ENCODE measurements around the gene UCK1.
"Not testable (repeated sequence)": the region's sequence is repeated elsewhere in the genome, so short reads cannot be mapped to it uniquely, and the experiment has no call there.

The UCK1 gene

DNA sequence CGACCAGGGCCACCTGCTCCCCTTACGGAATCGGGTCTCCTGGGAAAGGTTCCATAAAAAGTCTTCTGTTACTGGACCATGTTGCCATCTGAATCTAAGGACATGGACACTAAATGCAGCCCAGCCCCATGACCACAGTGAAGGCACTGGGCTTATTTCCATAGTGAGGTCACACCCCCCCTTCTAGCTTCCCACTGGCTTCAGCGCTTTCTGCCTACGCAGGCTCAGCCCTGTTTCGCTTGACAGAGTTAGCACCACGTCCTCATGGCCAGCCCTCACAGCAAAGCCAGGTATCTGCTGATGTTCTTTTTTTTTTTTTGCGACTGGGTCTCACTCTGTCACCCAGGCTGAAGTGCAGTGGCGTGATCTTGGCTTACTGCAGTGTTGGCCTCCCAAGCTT, 14.1 kb downstream of the UCK1 start:
- no peaks in the 10 kb centered on the region for H3K79me1 ChIP-seq (ENCODE audit: low read length)
- H4K5ac ChIP-seq (ENCODE audit: low read length) = no peak overlapping the region
- H2BK15ac ChIP-seq (replicated peaks; ENCODE audit: low read depth) = no peak overlapping the region
- no peak overlapping the region for H2BK120ac ChIP-seq (ENCODE audit: low read depth, low read length)
- H3K36me3 ChIP-seq (ENCODE audit: control insufficient read depth, insufficient read depth, low read length) = peaks cover 24% of the 10 kb centered on the region
- no peak overlapping the region for H3K56ac ChIP-seq (ENCODE audit: low read length)
- no peak overlapping the region for H3K4me2 ChIP-seq (ENCODE audit: low read length)
- H4K8ac ChIP-seq (ENCODE audit: low read depth, low read length) = no peak overlapping the region
- no peak overlapping the region for H3K4me3 ChIP-seq (ENCODE audit: low read length)
- H3K9ac ChIP-seq (ENCODE audit: low read length) = no peak overlapping the region
- H3K27me3 ChIP-seq (ENCODE audit: insufficient read depth, low read length, poor library complexity) = no peaks in the 10 kb centered on the region
- no peak overlapping the region for H2BK5ac ChIP-seq (ENCODE audit: low read length)
- no peak overlapping the region for H3K4ac ChIP-seq (ENCODE audit: low read depth, low read length)
- H3K27ac ChIP-seq (ENCODE audit: low read depth, low read length) = no peak overlapping the region
- no peak overlapping the region for H3K18ac ChIP-seq (ENCODE audit: low read length)
- WGBS (ENCODE audit: extremely low coverage, insufficient coverage, low lambda C conversion rate) = no CpG with 5 or more reads among the region's 9 CpGs
- no peak overlapping the region for H3K23ac ChIP-seq (ENCODE audit: low read length)
- no peak for DNase-seq
- no peak overlapping the region for H2AK5ac ChIP-seq (ENCODE audit: low read length)
- H3K4me1 ChIP-seq (ENCODE audit: control insufficient read depth, low read depth, low read length) = no peaks in the 10 kb centered on the region
- no peaks in the 10 kb centered on the region for H3K79me2 ChIP-seq (ENCODE audit: control insufficient read depth, insufficient read depth, low read length)

DNA sequence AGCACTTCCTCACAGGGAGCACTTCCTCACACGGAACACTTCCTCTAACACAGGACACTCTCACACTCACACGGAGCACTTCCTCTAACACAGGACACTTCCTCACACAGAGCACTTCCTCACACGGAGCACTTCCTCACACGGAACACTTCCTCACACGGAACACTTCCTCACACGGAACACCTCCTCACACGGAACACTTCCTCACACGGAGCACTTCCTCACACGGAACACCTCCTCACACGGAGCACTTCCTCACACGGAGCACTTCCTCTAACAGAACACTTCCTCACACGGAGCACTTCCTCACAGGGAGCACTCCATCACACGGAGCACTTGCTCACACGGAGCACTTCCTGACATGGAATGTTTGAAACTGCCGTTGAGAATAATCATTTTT, 15.0 kb downstream of the UCK1 start:
- Histone ChIP-seq H3K9ac (ENCODE audit: low read length) (no peak overlapping the region), H3K4me2 (ENCODE audit: low read length) (no peak overlapping the region), H2BK120ac (ENCODE audit: low read depth, low read length) (no peak overlapping the region), H3K79me1 (ENCODE audit: low read length) (no peaks in the 10 kb centered on the region), H3K23ac (ENCODE audit: low read length) (no peak overlapping the region), H4K5ac (ENCODE audit: low read length) (no peak overlapping the region), H3K56ac (ENCODE audit: low read length) (no peak overlapping the region), H3K79me2 (ENCODE audit: control insufficient read depth, insufficient read depth, low read length) (no peaks in the 10 kb centered on the region), H3K4ac (ENCODE audit: low read depth, low read length) (no peak overlapping the region), H2BK15ac (replicated peaks; ENCODE audit: low read depth) (no peak overlapping the region), H2BK5ac (ENCODE audit: low read length) (no peak overlapping the region), H4K8ac (ENCODE audit: low read depth, low read length) (no peak overlapping the region), H3K18ac (ENCODE audit: low read length) (no peak overlapping the region), H3K27ac (ENCODE audit: low read depth, low read length) (no peak overlapping the region), H2AK5ac (ENCODE audit: low read length) (no peak overlapping the region), H3K36me3 (ENCODE audit: control insufficient read depth, insufficient read depth, low read length) (peaks cover 24% of the 10 kb centered on the region), H3K4me3 (ENCODE audit: low read length) (no peak overlapping the region), H3K4me1 (ENCODE audit: control insufficient read depth, low read depth, low read length) (no peaks in the 10 kb centered on the region), H3K27me3 (ENCODE audit: insufficient read depth, low read length, poor library complexity) (no peaks in the 10 kb centered on the region)
- no CpG with 5 or more reads among the region's 15 CpGs for WGBS (ENCODE audit: extremely low coverage, insufficient coverage, low lambda C conversion rate)
- no peak for DNase-seq

DNA sequence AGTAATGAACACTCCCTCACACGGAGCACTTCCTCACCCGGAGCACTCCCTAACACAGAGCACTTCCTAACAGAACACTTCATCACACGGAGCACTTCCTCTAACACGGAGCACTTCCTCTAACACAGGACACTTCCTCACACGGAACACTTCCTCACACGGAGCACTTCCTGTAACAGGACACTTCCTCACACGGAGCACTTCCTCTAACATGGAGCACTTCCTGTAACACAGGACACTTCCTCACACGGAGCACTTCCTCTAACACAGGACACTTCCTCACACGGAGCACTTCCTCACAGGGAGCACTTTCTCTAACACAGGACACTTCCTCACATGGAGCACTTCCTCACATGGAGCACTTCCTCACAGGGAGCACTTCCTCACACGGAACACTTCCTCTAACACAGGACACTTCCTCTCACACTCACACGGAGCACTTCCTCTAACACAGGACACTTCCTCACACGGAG, 15.5 kb downstream of the UCK1 start:
- WGBS (ENCODE audit: extremely low coverage, insufficient coverage, low lambda C conversion rate) = no CpG with 5 or more reads among the region's 12 CpGs
- peaks cover 24% of the 10 kb centered on the region for H3K36me3 ChIP-seq (ENCODE audit: control insufficient read depth, insufficient read depth, low read length)
- not testable (repeated sequence) for H3K4me1 ChIP-seq (ENCODE audit: control insufficient read depth, low read depth, low read length)

DNA sequence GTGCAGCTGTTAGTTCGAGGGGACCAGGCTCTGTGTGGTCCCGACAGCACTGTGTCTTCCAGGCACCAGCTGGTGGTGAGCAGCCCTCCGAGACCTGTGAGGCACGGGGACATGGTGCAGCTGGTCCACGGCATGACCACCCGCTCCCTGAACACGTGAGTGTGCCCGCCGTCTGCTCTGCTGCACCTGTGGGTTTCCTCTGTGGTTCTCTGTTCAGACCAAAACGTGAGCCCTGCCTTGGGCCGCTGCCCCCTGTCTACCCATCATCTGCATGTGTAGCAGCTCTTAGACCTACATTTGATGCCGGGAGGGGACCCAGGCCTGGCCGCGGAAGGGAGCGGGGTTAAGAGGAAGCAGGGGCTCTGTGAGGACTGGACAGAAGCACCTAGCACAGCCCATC, 17.9 kb downstream of the UCK1 start:
- no peak overlapping the region for H3K9ac ChIP-seq (ENCODE audit: low read length)
- no peak overlapping the region for H3K18ac ChIP-seq (ENCODE audit: low read length)
- H3K4me2 ChIP-seq (ENCODE audit: low read length) = no peak overlapping the region
- no peaks in the 10 kb centered on the region for H3K79me2 ChIP-seq (ENCODE audit: control insufficient read depth, insufficient read depth, low read length)
- DNase-seq = no peak
- no peaks in the 10 kb centered on the region for H3K79me1 ChIP-seq (ENCODE audit: low read length)
- no peak overlapping the region for H3K4ac ChIP-seq (ENCODE audit: low read depth, low read length)
- no peak overlapping the region for H3K56ac ChIP-seq (ENCODE audit: low read length)
- no peak overlapping the region for H3K23ac ChIP-seq (ENCODE audit: low read length)
- H3K27me3 ChIP-seq (ENCODE audit: insufficient read depth, low read length, poor library complexity) = no peaks in the 10 kb centered on the region
- H2BK15ac ChIP-seq (replicated peaks; ENCODE audit: low read depth) = no peak overlapping the region
- H3K4me3 ChIP-seq (ENCODE audit: low read length) = no peak overlapping the region
- H2BK5ac ChIP-seq (ENCODE audit: low read length) = no peak overlapping the region
- H2AK5ac ChIP-seq (ENCODE audit: low read length) = no peak overlapping the region
- H2BK120ac ChIP-seq (ENCODE audit: low read depth, low read length) = no peak overlapping the region
- H3K27ac ChIP-seq (ENCODE audit: low read depth, low read length) = no peak overlapping the region
- no peak overlapping the region for H4K8ac ChIP-seq (ENCODE audit: low read depth, low read length)
- H4K5ac ChIP-seq (ENCODE audit: low read length) = no peak overlapping the region
- no peaks in the 10 kb centered on the region for H3K4me1 ChIP-seq (ENCODE audit: control insufficient read depth, low read depth, low read length)
- peaks cover 14% of the 10 kb centered on the region for H3K36me3 ChIP-seq (ENCODE audit: control insufficient read depth, insufficient read depth, low read length)
- no CpG with 5 or more reads among the region's 15 CpGs for WGBS (ENCODE audit: extremely low coverage, insufficient coverage, low lambda C conversion rate)

More for the DNA sequence above, 15.5 kb downstream of the UCK1 start:
- not testable (repeated sequence) for H2BK120ac ChIP-seq (ENCODE audit: low read depth, low read length); H3K4ac ChIP-seq (ENCODE audit: low read depth, low read length); H4K5ac ChIP-seq (ENCODE audit: low read length); H3K27me3 ChIP-seq (ENCODE audit: insufficient read depth, low read length, poor library complexity); H2BK5ac ChIP-seq (ENCODE audit: low read length); H3K79me1 ChIP-seq (ENCODE audit: low read length); H3K4me3 ChIP-seq (ENCODE audit: low read length); H3K9ac ChIP-seq (ENCODE audit: low read length); H2BK15ac ChIP-seq (replicated peaks; ENCODE audit: low read depth); DNase-seq; H4K8ac ChIP-seq (ENCODE audit: low read depth, low read length); H3K4me2 ChIP-seq (ENCODE audit: low read length); H3K27ac ChIP-seq (ENCODE audit: low read depth, low read length); H3K79me2 ChIP-seq (ENCODE audit: control insufficient read depth, insufficient read depth, low read length); H2AK5ac ChIP-seq (ENCODE audit: low read length); H3K18ac ChIP-seq (ENCODE audit: low read length); H3K23ac ChIP-seq (ENCODE audit: low read length); H3K56ac ChIP-seq (ENCODE audit: low read length)

DNA sequence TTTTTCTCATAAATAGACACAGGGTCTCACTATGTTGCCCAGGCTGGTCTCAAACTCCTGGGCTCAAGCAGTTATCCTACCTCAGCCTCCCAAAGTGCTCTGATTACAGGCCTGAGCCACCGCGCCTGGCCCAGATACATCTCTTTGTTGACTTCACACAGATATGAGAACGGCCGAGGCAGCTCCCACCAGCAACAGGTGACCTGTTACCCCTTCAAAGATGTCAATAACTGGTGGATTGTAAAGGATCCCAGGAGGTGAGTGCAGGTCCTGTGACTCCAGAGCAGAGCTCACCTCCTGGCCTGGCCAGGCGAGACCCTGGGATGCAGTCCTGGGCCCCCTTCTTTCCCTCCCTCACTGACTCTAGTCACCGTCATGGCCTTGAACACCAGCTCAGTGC, 19.2 kb downstream of the UCK1 start:
- H3K27ac ChIP-seq (ENCODE audit: low read depth, low read length) = no peak overlapping the region
- H4K5ac ChIP-seq (ENCODE audit: low read length) = no peak overlapping the region
- no peak for DNase-seq
- no peak overlapping the region for H2BK120ac ChIP-seq (ENCODE audit: low read depth, low read length)
- no peak overlapping the region for H3K18ac ChIP-seq (ENCODE audit: low read length)
- no peak overlapping the region for H3K56ac ChIP-seq (ENCODE audit: low read length)
- no peaks in the 10 kb centered on the region for H3K27me3 ChIP-seq (ENCODE audit: insufficient read depth, low read length, poor library complexity)
- H3K4me2 ChIP-seq (ENCODE audit: low read length) = no peak overlapping the region
- H4K8ac ChIP-seq (ENCODE audit: low read depth, low read length) = no peak overlapping the region
- no peak overlapping the region for H3K4me3 ChIP-seq (ENCODE audit: low read length)
- H3K23ac ChIP-seq (ENCODE audit: low read length) = no peak overlapping the region
- H2BK5ac ChIP-seq (ENCODE audit: low read length) = no peak overlapping the region
- no peak overlapping the region for H3K9ac ChIP-seq (ENCODE audit: low read length)
- H3K79me1 ChIP-seq (ENCODE audit: low read length) = no peaks in the 10 kb centered on the region
- no peaks in the 10 kb centered on the region for H3K79me2 ChIP-seq (ENCODE audit: control insufficient read depth, insufficient read depth, low read length)
- H2BK15ac ChIP-seq (replicated peaks; ENCODE audit: low read depth) = no peak overlapping the region
- no CpG with 5 or more reads among the region's 6 CpGs for WGBS (ENCODE audit: extremely low coverage, insufficient coverage, low lambda C conversion rate)
- no peaks in the 10 kb centered on the region for H3K4me1 ChIP-seq (ENCODE audit: control insufficient read depth, low read depth, low read length)
- no peak overlapping the region for H2AK5ac ChIP-seq (ENCODE audit: low read length)
- no peak overlapping the region for H3K4ac ChIP-seq (ENCODE audit: low read depth, low read length)
- H3K36me3 ChIP-seq (ENCODE audit: control insufficient read depth, insufficient read depth, low read length) = peaks cover 15% of the 10 kb centered on the region

DNA sequence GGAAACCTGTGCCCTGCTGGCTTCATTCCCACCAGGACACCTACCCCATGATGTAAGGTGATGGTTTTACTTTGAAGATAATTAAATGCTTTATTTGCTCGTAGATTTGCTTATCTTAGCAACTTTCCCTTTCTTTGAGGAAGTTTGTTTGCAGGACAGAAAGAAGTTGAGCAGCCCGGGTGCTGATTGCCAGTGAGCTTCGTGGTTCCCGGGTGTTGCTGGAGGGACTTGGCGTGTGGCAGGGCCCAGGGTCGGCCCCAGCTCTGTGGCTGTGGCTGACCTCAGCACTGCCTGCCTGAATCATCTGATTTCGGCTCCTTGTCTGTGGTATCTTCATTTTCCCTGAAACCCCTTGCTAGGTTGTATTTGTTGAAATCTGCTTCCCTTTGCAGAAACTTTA, 19.6 kb downstream of the UCK1 start:
- Histone ChIP-seq H3K36me3 (ENCODE audit: control insufficient read depth, insufficient read depth, low read length) (peaks cover 11% of the 10 kb centered on the region), H3K4me3 (ENCODE audit: low read length) (no peak overlapping the region), H2AK5ac (ENCODE audit: low read length) (no peak overlapping the region)

More for the DNA sequence above, 19.6 kb downstream of the UCK1 start:
- H2BK5ac ChIP-seq (ENCODE audit: low read length) = no peak overlapping the region
- no peak overlapping the region for H3K4me2 ChIP-seq (ENCODE audit: low read length)
- no peak overlapping the region for H3K4ac ChIP-seq (ENCODE audit: low read depth, low read length)
- H2BK15ac ChIP-seq (replicated peaks; ENCODE audit: low read depth) = no peak overlapping the region
- H3K79me2 ChIP-seq (ENCODE audit: control insufficient read depth, insufficient read depth, low read length) = no peaks in the 10 kb centered on the region
- H3K4me1 ChIP-seq (ENCODE audit: control insufficient read depth, low read depth, low read length) = no peaks in the 10 kb centered on the region
- no peak overlapping the region for H3K9ac ChIP-seq (ENCODE audit: low read length)
- H4K5ac ChIP-seq (ENCODE audit: low read length) = no peak overlapping the region
- WGBS (ENCODE audit: extremely low coverage, insufficient coverage, low lambda C conversion rate) = no CpG with 5 or more reads among the region's 7 CpGs
- H3K27ac ChIP-seq (ENCODE audit: low read depth, low read length) = no peak overlapping the region
- H3K27me3 ChIP-seq (ENCODE audit: insufficient read depth, low read length, poor library complexity) = no peaks in the 10 kb centered on the region
- no peak overlapping the region for H2BK120ac ChIP-seq (ENCODE audit: low read depth, low read length)
- DNase-seq = no peak
- H4K8ac ChIP-seq (ENCODE audit: low read depth, low read length) = no peak overlapping the region
- H3K18ac ChIP-seq (ENCODE audit: low read length) = no peak overlapping the region
- no peaks in the 10 kb centered on the region for H3K79me1 ChIP-seq (ENCODE audit: low read length)
- H3K23ac ChIP-seq (ENCODE audit: low read length) = no peak overlapping the region
- no peak overlapping the region for H3K56ac ChIP-seq (ENCODE audit: low read length)

Measured in mesendoderm (in vitro differentiated cells).